RPMI8226 (cell line): ENCODE results near the gene NFKB1.

Experiments used
- DNase-seq: peaks from one replicate; pipeline ENCODE4 v3.0.0-alpha.2; 2015

Gene NFKB1

GRCh38 chr4:102502543-102502818, 1.3 kb downstream of the NFKB1 start:
- no peak for DNase-seq

GRCh38 chr4:102503301-102503746, 2.2 kb downstream of the NFKB1 start:
- DNase-seq = peak; percentile 25

- DNase-seq = peak; percentile 3
Measured at GRCh38 chr4:102503831-102504786, 3.0 kb downstream of the NFKB1 start.

GRCh38 chr4:102504941-102505340, 3.8 kb downstream of the NFKB1 start:
- DNase-seq = no peak

- DNase-seq = no peak
Measured at GRCh38 chr4:102505708-102506107, 4.5 kb downstream of the NFKB1 start.

GRCh38 chr4:102506523-102506922, 5.4 kb downstream of the NFKB1 start:
- DNase-seq = no peak

GRCh38 chr4:102511830-102512605, 10.9 kb downstream of the NFKB1 start:
- DNase-seq = no peak

GRCh38 chr4:102514298-102514964, 13.3 kb downstream of the NFKB1 start:
- DNase-seq = no peak

GRCh38 chr4:102517753-102518152, 16.6 kb downstream of the NFKB1 start:
- DNase-seq = no peak

GRCh38 chr4:102518703-102519131, 17.6 kb downstream of the NFKB1 start:
- no peak for DNase-seq

- no peak for DNase-seq
Measured at GRCh38 chr4:102519925-102520324, 18.8 kb downstream of the NFKB1 start.

- DNase-seq = no peak
Measured at GRCh38 chr4:102521570-102521969, 20.4 kb downstream of the NFKB1 start.

GRCh38 chr4:102522031-102522440, 20.9 kb downstream of the NFKB1 start:
- DNase-seq = no peak

GRCh38 chr4:102524691-102525090, 23.5 kb downstream of the NFKB1 start:
- DNase-seq = no peak

- DNase-seq = no peak
Measured at GRCh38 chr4:102525097-102525496, 23.9 kb downstream of the NFKB1 start.

GRCh38 chr4:102525504-102525903, 24.3 kb downstream of the NFKB1 start:
- DNase-seq = no peak

GRCh38 chr4:102526532-102526931, 25.4 kb downstream of the NFKB1 start:
- no peak for DNase-seq

- no peak for DNase-seq
Measured at GRCh38 chr4:102527695-102528283, 26.6 kb downstream of the NFKB1 start.

GRCh38 chr4:102529977-102530376, 28.8 kb downstream of the NFKB1 start:
- DNase-seq = no peak

- DNase-seq = no peak
Measured at GRCh38 chr4:102530986-102531385, 29.8 kb downstream of the NFKB1 start.

GRCh38 chr4:102531462-102531861, 30.3 kb downstream of the NFKB1 start:
- no peak for DNase-seq

GRCh38 chr4:102533348-102533747, 32.2 kb downstream of the NFKB1 start:
- DNase-seq = no peak

GRCh38 chr4:102533904-102534303, 32.7 kb downstream of the NFKB1 start:
- DNase-seq = no peak
